Nephron (organoid): ENCODE measurements around the gene MYCN.

Source experiments
- H3K27ac Mint-ChIP-seq, 3 experiments: 2 replicates each; pipeline ENCODE4 v1.8.0; 2020; ENCODE audit warnings: mixed read lengths in 3 of 3, mild to moderate bottlenecking in 2 of 3, moderate library complexity in 1 of 3
- H3K27me3 Mint-ChIP-seq: 2 replicates; pipeline ENCODE4 v1.8.0; 2021; ENCODE audit warnings: low read depth, mild to moderate bottlenecking, moderate library complexity, mixed read lengths
- H3K36me3 Mint-ChIP-seq: 2 replicates; pipeline ENCODE4 v1.8.0; 2020; ENCODE audit warnings: low read depth, mixed read lengths
- H3K4me1 Mint-ChIP-seq: 2 replicates; pipeline ENCODE4 v1.8.0; 2020; ENCODE audit warnings: mixed read lengths
- H3K4me3 Mint-ChIP-seq, 3 experiments: 2 replicates each; pipeline ENCODE4 v1.8.0; 2020; ENCODE audit warnings: mild to moderate bottlenecking in 3 of 3, mixed read lengths in 3 of 3, moderate library complexity in 2 of 3
- H3K9me3 Mint-ChIP-seq: 2 replicates; pipeline ENCODE4 v1.8.0; 2020; ENCODE audit warnings: mixed read lengths
- TF ChIP-seq, protein P1 (sequence below), 3 experiments: fragments of 200-600 bp; sonication (generic); IDR thresholded peaks; one replicate each; pipeline ENCODE4 v1.5.0; 2021; ENCODE audit warnings: antibody characterized with exemption in 3 of 3; ENCODE audit not compliant: unreplicated experiment in 3 of 3

Gene MYCN

DNA sequence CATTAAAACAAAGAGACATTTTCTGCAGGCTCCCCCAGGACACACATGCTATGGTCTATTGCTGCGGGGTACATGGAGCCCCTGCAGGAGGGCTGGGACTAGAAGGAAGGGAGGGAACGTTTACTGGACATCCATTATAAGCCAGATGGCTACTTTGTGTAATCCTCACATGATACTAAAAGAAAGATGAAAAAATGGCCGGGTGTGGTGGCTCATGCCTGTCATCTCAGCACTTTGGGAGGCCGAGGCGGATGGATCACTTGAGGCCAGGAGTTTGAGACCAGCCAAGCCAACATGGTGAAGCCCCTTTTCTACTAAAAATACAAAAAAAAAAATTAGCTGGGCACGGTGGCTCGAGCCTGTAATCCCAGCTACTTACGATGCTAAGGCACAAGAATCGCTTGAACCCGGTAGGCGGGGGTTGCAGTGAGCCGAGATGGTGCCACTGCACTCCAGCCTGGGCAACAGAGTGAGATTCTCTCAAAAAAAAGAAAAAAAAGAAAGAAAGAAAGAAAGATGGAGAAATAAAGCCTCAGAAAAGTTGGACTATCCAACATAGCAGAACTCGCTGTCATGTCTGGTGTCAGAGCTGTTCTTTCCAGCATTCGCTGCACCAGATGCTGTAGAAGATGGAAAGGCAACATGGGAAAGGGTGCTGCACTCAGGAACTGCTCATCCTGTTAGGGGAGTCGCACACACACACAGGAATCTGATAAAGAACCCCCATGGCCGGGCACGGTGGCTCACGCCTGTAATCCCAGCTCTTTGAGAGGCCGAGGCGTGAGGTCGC, 7.8 kb upstream of the MYCN start:
- Mint-ChIP-seq H3K9me3 (peaks cover 2% of the 10 kb centered on the region), H3K4me1 (no peaks in the 10 kb centered on the region), H3K27ac (no peak overlapping the region), H3K36me3 (no peaks in the 10 kb centered on the region), H3K4me3 (no peak overlapping the region), H3K27me3 (peaks cover 11% of the 10 kb centered on the region)
- TF ChIP-seq, protein P1, sequence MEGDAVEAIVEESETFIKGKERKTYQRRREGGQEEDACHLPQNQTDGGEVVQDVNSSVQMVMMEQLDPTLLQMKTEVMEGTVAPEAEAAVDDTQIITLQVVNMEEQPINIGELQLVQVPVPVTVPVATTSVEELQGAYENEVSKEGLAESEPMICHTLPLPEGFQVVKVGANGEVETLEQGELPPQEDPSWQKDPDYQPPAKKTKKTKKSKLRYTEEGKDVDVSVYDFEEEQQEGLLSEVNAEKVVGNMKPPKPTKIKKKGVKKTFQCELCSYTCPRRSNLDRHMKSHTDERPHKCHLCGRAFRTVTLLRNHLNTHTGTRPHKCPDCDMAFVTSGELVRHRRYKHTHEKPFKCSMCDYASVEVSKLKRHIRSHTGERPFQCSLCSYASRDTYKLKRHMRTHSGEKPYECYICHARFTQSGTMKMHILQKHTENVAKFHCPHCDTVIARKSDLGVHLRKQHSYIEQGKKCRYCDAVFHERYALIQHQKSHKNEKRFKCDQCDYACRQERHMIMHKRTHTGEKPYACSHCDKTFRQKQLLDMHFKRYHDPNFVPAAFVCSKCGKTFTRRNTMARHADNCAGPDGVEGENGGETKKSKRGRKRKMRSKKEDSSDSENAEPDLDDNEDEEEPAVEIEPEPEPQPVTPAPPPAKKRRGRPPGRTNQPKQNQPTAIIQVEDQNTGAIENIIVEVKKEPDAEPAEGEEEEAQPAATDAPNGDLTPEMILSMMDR (IDR thresholded peaks at IDR 0.05; ENCODE audit: unreplicated experiment in 3 of 3) = no peak

- Mint-ChIP-seq H3K27ac (no peak overlapping the region), H3K4me3 (no peak overlapping the region), H3K36me3 (no peaks in the 10 kb centered on the region), H3K27me3 (peaks cover 11% of the 10 kb centered on the region), H3K4me1 (no peaks in the 10 kb centered on the region), H3K9me3 (peaks cover 2% of the 10 kb centered on the region)
- TF ChIP-seq, protein P1 (IDR thresholded peaks at IDR 0.05; ENCODE audit: unreplicated experiment in 3 of 3) = no peak
Observed at GRCh38 chr2:15933184-15933845, 7.0 kb upstream of the MYCN start.

DNA sequence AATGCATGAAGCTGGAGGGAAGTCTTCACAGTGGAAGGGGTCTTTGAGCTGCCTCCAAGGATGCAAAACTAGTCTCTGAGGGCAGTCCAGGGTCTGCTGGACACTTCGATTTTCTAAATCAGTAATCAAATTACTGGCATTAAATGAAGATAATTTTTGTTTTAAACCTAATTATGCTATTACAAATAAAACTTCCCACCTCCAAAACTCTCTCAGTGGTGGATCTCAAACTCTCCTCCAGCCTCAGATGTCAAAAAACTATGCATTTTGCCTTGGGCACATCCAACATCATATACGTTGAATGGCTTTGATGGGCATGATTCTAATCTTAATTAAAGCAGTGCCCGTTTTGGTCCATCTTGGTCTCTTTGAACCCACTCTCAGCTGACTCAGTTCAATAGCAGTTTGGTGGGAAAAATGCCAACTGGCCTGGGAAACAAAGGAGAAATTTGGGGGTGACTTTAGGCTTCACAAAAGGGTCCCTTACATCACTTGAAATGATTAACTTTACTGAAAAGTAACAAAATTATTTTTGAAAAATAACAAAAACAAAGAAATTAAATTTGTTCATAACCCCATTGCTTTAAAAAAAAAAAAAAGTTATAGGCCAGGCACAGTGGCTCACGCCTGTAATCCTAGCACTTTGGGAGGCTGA, 5.9 kb upstream of the MYCN start:
- H3K4me1 Mint-ChIP-seq = no peaks in the 10 kb centered on the region
- no peaks in the 10 kb centered on the region for H3K36me3 Mint-ChIP-seq
- H3K9me3 Mint-ChIP-seq = peaks cover 2% of the 10 kb centered on the region

DNA sequence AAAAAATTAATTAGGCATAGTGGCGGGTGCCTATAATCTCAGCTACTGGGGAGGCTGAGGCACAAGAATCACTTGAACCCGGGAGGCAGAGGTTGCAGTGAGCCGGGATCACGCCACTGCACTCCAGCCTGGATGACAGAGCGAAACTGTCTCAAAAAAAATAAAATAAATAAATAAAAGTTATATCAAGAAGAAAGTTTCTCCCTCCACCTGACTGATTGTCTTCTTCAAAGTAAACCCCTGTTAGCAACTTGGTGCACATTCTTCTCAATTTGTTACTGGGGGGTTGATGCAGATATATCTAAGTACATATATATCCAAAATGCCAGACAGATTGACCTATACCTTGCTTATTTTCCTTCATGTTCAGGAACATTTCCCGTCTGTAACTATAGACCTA, 5.2 kb upstream of the MYCN start:
- H3K4me3 Mint-ChIP-seq = no peak overlapping the region
- H3K36me3 Mint-ChIP-seq = no peaks in the 10 kb centered on the region
- H3K4me1 Mint-ChIP-seq = no peaks in the 10 kb centered on the region
- H3K27me3 Mint-ChIP-seq = peaks cover 19% of the 10 kb centered on the region
- TF ChIP-seq, protein P1 (IDR thresholded peaks at IDR 0.05; ENCODE audit: unreplicated experiment in 3 of 3) = no peak
- no peak overlapping the region for H3K27ac Mint-ChIP-seq
- H3K9me3 Mint-ChIP-seq = peaks cover 2% of the 10 kb centered on the region

More for the DNA sequence above, 5.9 kb upstream of the MYCN start:
- TF ChIP-seq, protein P1 (IDR thresholded peaks at IDR 0.05; ENCODE audit: unreplicated experiment in 3 of 3) = no peak
- no peak overlapping the region for H3K27ac Mint-ChIP-seq
- peaks cover 16% of the 10 kb centered on the region for H3K27me3 Mint-ChIP-seq
- H3K4me3 Mint-ChIP-seq = no peak overlapping the region

DNA sequence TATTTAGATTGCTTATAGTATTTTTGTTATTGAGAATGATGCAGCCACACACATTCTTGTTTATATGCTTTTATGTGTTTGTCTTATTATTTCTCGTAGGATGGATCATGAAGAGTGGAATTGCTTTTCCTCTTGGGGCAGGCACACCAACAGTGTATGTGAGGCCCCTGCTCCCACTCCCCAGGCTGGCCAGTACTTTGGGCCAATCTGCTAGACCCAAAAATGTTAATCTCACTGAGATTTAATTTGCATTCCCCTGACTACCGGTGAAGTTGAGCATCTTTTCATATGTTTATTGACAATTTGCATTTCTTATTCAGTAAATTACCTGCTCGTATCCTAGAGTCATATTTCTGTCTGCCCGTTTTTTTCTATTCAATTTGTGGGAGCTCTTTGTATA, 4.7 kb upstream of the MYCN start:
- no peak overlapping the region for H3K4me3 Mint-ChIP-seq
- H3K36me3 Mint-ChIP-seq = no peaks in the 10 kb centered on the region
- peaks cover 2% of the 10 kb centered on the region for H3K9me3 Mint-ChIP-seq
- H3K27me3 Mint-ChIP-seq = peaks cover 20% of the 10 kb centered on the region
- H3K27ac Mint-ChIP-seq = no peak overlapping the region
- H3K4me1 Mint-ChIP-seq = no peaks in the 10 kb centered on the region
- TF ChIP-seq, protein P1 (IDR thresholded peaks at IDR 0.05; ENCODE audit: unreplicated experiment in 3 of 3) = no peak
